WTC11 (cell line): ENCODE measurements around the gene NAV2. TPM values are rescaled to one million over a fixed set of nuclear protein-coding genes. Genes with fewer than 3 reads are reported as not detected.

Experiments used
- ATAC-seq: fragments of 200-7000 bp; cut with Tn5 transposase; 2 replicates; pipeline ENCODE4 v1.10.0; 2021; ENCODE audit warnings: mild to moderate bottlenecking, moderate library complexity
- CTCF ChIA-PET: fragments of 300-600 bp; sonication (Branson Sonifier 250); formaldehyde crosslinking; loops from one replicate; lab custom pipeline; 2021; ENCODE audit warnings: antibody characterized with exemption; lab: Charles Lee
- POLR2A ChIA-PET: fragments of 350-600 bp; sonication (Branson Sonifier 250); formaldehyde crosslinking; loops from one replicate; lab custom pipeline; 2021; ENCODE audit warnings: antibody characterized with exemption; lab: Charles Lee
- DNase-seq: peaks from one replicate; pipeline ENCODE4 v3.0.0; 2021; ENCODE audit warnings: low spot score
- H3K27ac Mint-ChIP-seq: 2 replicates; pipeline ENCODE4 v1.8.0; 2021; ENCODE audit warnings: mixed read lengths
- H3K27me3 Mint-ChIP-seq: 2 replicates; pipeline ENCODE4 v1.8.0; 2021; ENCODE audit warnings: low read depth, mild to moderate bottlenecking, moderate library complexity, mixed read lengths
- H3K36me3 Mint-ChIP-seq: 2 replicates; pipeline ENCODE4 v1.8.0; 2021; ENCODE audit warnings: mixed read lengths
- H3K4me1 Mint-ChIP-seq: 2 replicates; pipeline ENCODE4 v1.8.0; 2022; ENCODE audit warnings: mixed read lengths
- H3K4me3 Mint-ChIP-seq: 2 replicates; pipeline ENCODE4 v1.8.0; 2021; ENCODE audit warnings: mild to moderate bottlenecking, moderate library complexity, mixed read lengths
- H3K9me3 Mint-ChIP-seq: 2 replicates; pipeline ENCODE4 v1.8.0; 2021; ENCODE audit warnings: mixed read lengths
- AFF4 ChIP-seq: sonication (generic); formaldehyde crosslinking; IDR thresholded peaks from 2 replicates; pipeline ENCODE4 v1.8.1; 2023; ENCODE audit warnings: mild to moderate bottlenecking, missing genetic modification reagents, borderline replicate concordance
- AR ChIP-seq: fragments of 250-450 bp; sonication (Bioruptor Pico); IDR thresholded peaks from 2 replicates; pipeline ENCODE4 v1.9.0; 2021; ENCODE audit warnings: mild to moderate bottlenecking
- ATF1 ChIP-seq: sonication (generic); formaldehyde crosslinking; IDR thresholded peaks from 2 replicates; pipeline ENCODE4 v1.8.1; 2023; ENCODE audit warnings: mild to moderate bottlenecking, moderate library complexity, missing genetic modification reagents
- ATF2 ChIP-seq: sonication (generic); formaldehyde crosslinking; IDR thresholded peaks from 2 replicates; pipeline ENCODE4 v1.8.1; 2022; ENCODE audit warnings: low read depth, missing genetic modification reagents, borderline replicate concordance
- E2F5 ChIP-seq: sonication (generic); formaldehyde crosslinking; IDR thresholded peaks from 2 replicates; pipeline ENCODE4 v1.8.1; 2022; ENCODE audit warnings: mild to moderate bottlenecking, moderate library complexity, missing genetic modification reagents
- FOXJ3 ChIP-seq: sonication (generic); formaldehyde crosslinking; IDR thresholded peaks from 2 replicates; pipeline ENCODE4 v1.9.0; 2021; ENCODE audit warnings: missing genetic modification reagents, mild to moderate bottlenecking, borderline replicate concordance
- FOXP4 ChIP-seq: sonication (generic); formaldehyde crosslinking; IDR thresholded peaks from 2 replicates; pipeline ENCODE4 v1.8.0; 2022; ENCODE audit warnings: mild to moderate bottlenecking, missing genetic modification reagents
- MXD4 ChIP-seq: fragments of 250-450 bp; sonication (Bioruptor Pico); IDR thresholded peaks from 2 replicates; pipeline ENCODE4 v1.8.0; 2021; ENCODE audit warnings: mild to moderate bottlenecking, moderate library complexity, borderline replicate concordance
- NFE2L1 ChIP-seq: sonication (generic); formaldehyde crosslinking; IDR thresholded peaks from 2 replicates; pipeline ENCODE4 v1.8.1; 2023; ENCODE audit warnings: missing genetic modification reagents
- OVOL2 ChIP-seq: fragments of 250-450 bp; sonication (Bioruptor Pico); IDR thresholded peaks from 2 replicates; pipeline ENCODE4 v1.9.0; 2021; ENCODE audit warnings: mild to moderate bottlenecking, borderline replicate concordance
- RELA ChIP-seq: sonication (generic); formaldehyde crosslinking; IDR thresholded peaks from 2 replicates; pipeline ENCODE4 v1.8.1; 2022; ENCODE audit warnings: missing genetic modification reagents, mild to moderate bottlenecking, borderline replicate concordance
- SP1 ChIP-seq: sonication (generic); formaldehyde crosslinking; conservative IDR thresholded peaks from 2 replicates; pipeline ENCODE4 v1.8.1; 2022; ENCODE audit warnings: missing genetic modification reagents
- ZBTB43 ChIP-seq: sonication (generic); formaldehyde crosslinking; IDR thresholded peaks from 2 replicates; pipeline ENCODE4 v1.8.1; 2023; ENCODE audit warnings: mild to moderate bottlenecking, missing genetic modification reagents
- ZNF281 ChIP-seq: sonication (generic); formaldehyde crosslinking; IDR thresholded peaks from 2 replicates; pipeline ENCODE4 v1.8.0; 2023; ENCODE audit warnings: mild to moderate bottlenecking, missing genetic modification reagents
- ZNF317 ChIP-seq: sonication (generic); formaldehyde crosslinking; IDR thresholded peaks from 2 replicates; pipeline ENCODE4 v1.8.1; 2023; ENCODE audit warnings: low read depth, mild to moderate bottlenecking, moderate library complexity, missing genetic modification reagents, borderline replicate concordance
- total RNA-seq: library from RNA; stranded (reverse); gene quantifications from 3 replicates; pipeline ENCODE4 v1.2.3, GENCODE V29; 2021

Gene NAV2
- total RNA-seq, 1 experiment from 2014 or later, result 42.8 TPM

- POLR2A ChIA-PET, result no interaction called here
Observed at GRCh38 chr11:20078846-20079245, 366.2 kb downstream of the NAV2 start.

GRCh38 chr11:20080032-20080685 is 367.5 kb downstream of the NAV2 start:
- Mint-ChIP-seq H3K4me1 (peaks cover 8% of the 10 kb centered on the region), H3K27ac (no peak overlapping the region), H3K27me3 (no peaks in the 10 kb centered on the region), H3K9me3 (no peaks in the 10 kb centered on the region), H3K4me3 (no peak overlapping the region), H3K36me3 (peaks cover 70% of the 10 kb centered on the region)
- ATAC-seq (no peak), DNase-seq (no peak)
- CTCF ChIA-PET, result no interaction called here
- POLR2A ChIA-PET, result no interaction called here
- TF ChIP-seq ATF1 (no peak), AFF4 (CRISPR knock-in tag) (no peak), NFE2L1 (CRISPR knock-in tag) (no peak), ZBTB43 (CRISPR knock-in tag) (no peak), E2F5 (CRISPR knock-in tag) (no peak), OVOL2 (CRISPR knock-in tag) (no peak), SP1 (CRISPR knock-in tag) (no peak), FOXP4 (CRISPR knock-in tag) (no peak), MXD4 (CRISPR knock-in tag) (no peak), ATF2 (CRISPR knock-in tag) (no peak), AR (CRISPR knock-in tag) (no peak)

More at GRCh38 chr11:20078846-20079245, 366.2 kb downstream of the NAV2 start:
- CTCF ChIA-PET, result no interaction called here
- no peak overlapping the region for H3K27ac Mint-ChIP-seq
- H3K4me1 Mint-ChIP-seq, result peaks cover 8% of the 10 kb centered on the region
- peaks cover 5% of the 10 kb centered on the region for H3K9me3 Mint-ChIP-seq
- H3K36me3 Mint-ChIP-seq, result peaks cover 73% of the 10 kb centered on the region
- no peak for ATAC-seq
- no peak for TF ChIP-seq ZNF281 (CRISPR knock-in tag)
- TF ChIP-seq ZNF317 (CRISPR knock-in tag), result no peak
- no peak for TF ChIP-seq RELA (CRISPR knock-in tag)
- TF ChIP-seq FOXJ3 (CRISPR knock-in tag), result no peak
- no peaks in the 10 kb centered on the region for H3K27me3 Mint-ChIP-seq
- no peak overlapping the region for H3K4me3 Mint-ChIP-seq
- no peak for DNase-seq
